NCI-H2081 (cell line): ENCODE measurements around the gene CDH3.
"Not testable (repeated sequence)": the region's sequence is repeated elsewhere in the genome, so short reads cannot be mapped to it uniquely, and the experiment has no call there.

Experiments used
- DNase-seq, 2 experiments: peaks; one replicate each; lab custom pipeline; 2025; lab: John Stamatoyannopoulos, UW

CDH3 gene

GRCh38 chr16:68704232-68704867, 59.2 kb downstream of the CDH3 start:
- DNase-seq: peak; percentile 76 to 85

- DNase-seq: no peak
These were observed 62.4 kb downstream of the CDH3 start for GRCh38 chr16:68707340-68708152.

GRCh38 chr16:68710211-68710610, 65.1 kb downstream of the CDH3 start:
- no peak for DNase-seq

GRCh38 chr16:68711421-68712139, 66.5 kb downstream of the CDH3 start:
- DNase-seq: no peak

- DNase-seq: no peak
These were observed 68.3 kb downstream of the CDH3 start for GRCh38 chr16:68713361-68713760.

- no peak for DNase-seq
These were observed 70.4 kb downstream of the CDH3 start for GRCh38 chr16:68715471-68715870.

GRCh38 chr16:68716516-68716915, 71.4 kb downstream of the CDH3 start:
- DNase-seq: not testable (repeated sequence)

GRCh38 chr16:68717684-68718083, 72.6 kb downstream of the CDH3 start:
- no peak for DNase-seq

GRCh38 chr16:68718590-68718989, 73.5 kb downstream of the CDH3 start:
- no peak for DNase-seq

GRCh38 chr16:68719993-68720489, 74.9 kb downstream of the CDH3 start:
- DNase-seq: no peak

- DNase-seq: no peak
These were observed 77.3 kb downstream of the CDH3 start for GRCh38 chr16:68722119-68723024.

- no peak for DNase-seq
These were observed 79.7 kb downstream of the CDH3 start for GRCh38 chr16:68724797-68725196.

GRCh38 chr16:68728523-68728922, 83.4 kb downstream of the CDH3 start:
- DNase-seq: no peak

- DNase-seq: no peak
These were observed 86.5 kb downstream of the CDH3 start for GRCh38 chr16:68731637-68732036.

GRCh38 chr16:68732042-68732680, 87.1 kb downstream of the CDH3 start:
- DNase-seq: peak; percentile 42 to 68

- DNase-seq: no peak
These were observed 87.8 kb downstream of the CDH3 start for GRCh38 chr16:68732741-68733399.

GRCh38 chr16:68733570-68733969, 88.5 kb downstream of the CDH3 start:
- no peak for DNase-seq

- no peak for DNase-seq
These were observed 89.7 kb downstream of the CDH3 start for GRCh38 chr16:68734782-68735181.

GRCh38 chr16:68736561-68736960, 91.5 kb downstream of the CDH3 start:
- no peak for DNase-seq

GRCh38 chr16:68737046-68737729, 92.1 kb downstream of the CDH3 start, which contains the start of gene CDH1:
CDH1 (plus strand) TSS chr16:68737292; CDS start chr16:68737416, 124 bp downstream.
- DNase-seq: peak; percentile 84 to 86
